H9 (cell line): Measurements from ENCODE around the gene KCNAB1. TPM values are rescaled to one million over a fixed set of nuclear protein-coding genes. Genes with fewer than 3 reads are reported as not detected.

ENCODE experiments used
- DNase-seq: peaks from one replicate; pipeline ENCODE4 v3.0.0-alpha.2; 2017
- H2AFZ ChIP-seq: one replicate; pipeline ENCODE4 v1.6.1; 2013; ENCODE audit warnings: mild to moderate bottlenecking, low read length, control low read depth, moderate library complexity
- H2AK5ac ChIP-seq: 2 replicates; pipeline ENCODE4 v1.6.1; 2013; ENCODE audit warnings: low read length, control low read depth, mixed read lengths; ENCODE audit not compliant: insufficient read length
- H2BK120ac ChIP-seq: one replicate; pipeline ENCODE4 v1.6.1; 2013; ENCODE audit warnings: low read depth, mild to moderate bottlenecking, low read length, control low read depth, inconsistent platforms; ENCODE audit not compliant: poor library complexity, severe bottlenecking
- H2BK12ac ChIP-seq: 2 replicates; pipeline ENCODE4 v1.6.1; 2013; ENCODE audit warnings: low read length, control low read depth, mixed read lengths, low read depth; ENCODE audit not compliant: insufficient read length
- H2BK15ac ChIP-seq: 2 replicates; pipeline ENCODE4 v1.6.1; 2013; ENCODE audit warnings: low read depth, low read length, control low read depth
- H2BK20ac ChIP-seq: one replicate; pipeline ENCODE4 v1.6.1; 2013; ENCODE audit warnings: low read depth, mild to moderate bottlenecking, low read length, control low read depth, inconsistent platforms; ENCODE audit not compliant: poor library complexity, severe bottlenecking
- H2BK5ac ChIP-seq: 2 replicates; pipeline ENCODE4 v1.6.1; 2013; ENCODE audit warnings: low read length, control low read depth, mixed read lengths; ENCODE audit not compliant: insufficient read length
- H3K14ac ChIP-seq: 2 replicates; pipeline ENCODE4 v1.6.1; 2013; ENCODE audit warnings: low read length, control low read depth; ENCODE audit not compliant: insufficient read depth
- H3K18ac ChIP-seq: 2 replicates; pipeline ENCODE4 v1.6.1; 2013; ENCODE audit warnings: low read depth, mild to moderate bottlenecking, mixed read lengths, low read length, control low read depth; ENCODE audit not compliant: insufficient read length
- H3K23ac ChIP-seq: 2 replicates; pipeline ENCODE4 v1.6.1; 2013; ENCODE audit warnings: low read length, control low read depth, mixed read lengths, low read depth; ENCODE audit not compliant: insufficient read length
- H3K23me2 ChIP-seq: 2 replicates; pipeline ENCODE4 v1.6.1; 2013; ENCODE audit warnings: low read depth, mild to moderate bottlenecking, mixed read lengths, low read length, control low read depth; ENCODE audit not compliant: insufficient read length, poor library complexity, severe bottlenecking
- H3K27ac ChIP-seq: 2 replicates; pipeline ENCODE4 v1.5.1; 2013; ENCODE audit warnings: low read length, control low read depth, mixed read lengths, low read depth; ENCODE audit not compliant: insufficient read length
- H3K27me3 ChIP-seq: 2 replicates; pipeline ENCODE4 v1.6.1; 2013; ENCODE audit warnings: low read length, control low read depth, inconsistent platforms; ENCODE audit not compliant: insufficient read depth
- H3K4ac ChIP-seq: 2 replicates; pipeline ENCODE4 v1.6.1; 2013; ENCODE audit warnings: low read depth, mild to moderate bottlenecking, control low read depth, inconsistent platforms, low read length, moderate library complexity
- H3K4me1 ChIP-seq: 2 replicates; pipeline ENCODE4 v1.6.1; 2013; ENCODE audit warnings: low read length, control low read depth, inconsistent platforms; ENCODE audit not compliant: insufficient read depth
- H3K4me2 ChIP-seq: 2 replicates; pipeline ENCODE4 v1.6.1; 2013; ENCODE audit warnings: low read length, control low read depth, mixed read lengths; ENCODE audit not compliant: insufficient read length, insufficient read depth
- H3K56ac ChIP-seq: 2 replicates; pipeline ENCODE4 v1.6.1; 2013; ENCODE audit warnings: low read depth, mild to moderate bottlenecking, mixed read lengths, low read length, control low read depth; ENCODE audit not compliant: insufficient read length
- H3K79me1 ChIP-seq: 2 replicates; pipeline ENCODE4 v1.6.1; 2013; ENCODE audit warnings: low read depth, mild to moderate bottlenecking, moderate library complexity, low read length, control low read depth, inconsistent platforms; ENCODE audit not compliant: insufficient read depth, poor library complexity, severe bottlenecking
- H3K79me2 ChIP-seq: 2 replicates; pipeline ENCODE4 v1.6.1; 2013; ENCODE audit warnings: low read length, control low read depth, inconsistent platforms; ENCODE audit not compliant: insufficient read depth
- H3K9ac ChIP-seq: 2 replicates; pipeline ENCODE4 v1.6.1; 2013; ENCODE audit warnings: low read length, control low read depth, mixed read lengths; ENCODE audit not compliant: insufficient read length; ENCODE audit errors: extremely low read depth
- H3K9me3 ChIP-seq: one replicate; pipeline ENCODE4 v1.6.1; 2013; ENCODE audit warnings: low read depth, low read length, inconsistent platforms; ENCODE audit not compliant: control insufficient read depth
- H3T11ph ChIP-seq: one replicate; pipeline ENCODE4 v1.6.1; 2013; ENCODE audit warnings: mild to moderate bottlenecking, low read length, control low read depth, inconsistent platforms
- H4K20me1 ChIP-seq: one replicate; pipeline ENCODE4 v1.6.1; 2013; ENCODE audit not compliant: control insufficient read depth, insufficient read length, insufficient read depth
- H4K5ac ChIP-seq: 2 replicates; pipeline ENCODE4 v1.6.1; 2013; ENCODE audit warnings: low read depth, mild to moderate bottlenecking, mixed read lengths, low read length, control low read depth; ENCODE audit not compliant: insufficient read length
- H4K8ac ChIP-seq: replicated peaks from 2 replicates; pipeline ENCODE4 v1.6.1; 2013; ENCODE audit warnings: low read length, control low read depth, mixed read lengths, low read depth; ENCODE audit not compliant: insufficient read length
- H4K91ac ChIP-seq: 2 replicates; pipeline ENCODE4 v1.6.1; 2013; ENCODE audit warnings: low read depth, mild to moderate bottlenecking, moderate library complexity, mixed read lengths, low read length, control low read depth; ENCODE audit not compliant: insufficient read length
- H3K27ac Mint-ChIP-seq, 3 experiments: 2 replicates in 2 of 3; 3 replicates in 1 of 3; pipeline ENCODE4 v1.8.0; 2020 to 2021; ENCODE audit warnings: mixed read lengths in 3 of 3, mild to moderate bottlenecking in 1 of 3, moderate library complexity in 1 of 3
- H3K27me3 Mint-ChIP-seq: 2 replicates; pipeline ENCODE4 v1.8.0; 2021; ENCODE audit warnings: low read depth, mild to moderate bottlenecking, moderate library complexity, mixed read lengths
- H3K36me3 Mint-ChIP-seq, 3 experiments: 2 replicates in 2 of 3; 3 replicates in 1 of 3; pipeline ENCODE4 v1.8.0; 2020 to 2021; ENCODE audit warnings: low read depth in 3 of 3, mixed read lengths in 3 of 3; ENCODE audit not compliant: insufficient read depth in 1 of 3
- H3K4me1 Mint-ChIP-seq, 2 experiments: 2 replicates each; pipeline ENCODE4 v1.8.0; 2020; ENCODE audit warnings: mixed read lengths in 2 of 2
- H3K4me3 Mint-ChIP-seq, 2 experiments: 2 replicates in 1 of 2; 3 replicates in 1 of 2; pipeline ENCODE4 v1.8.0; 2020 to 2021; ENCODE audit warnings: mild to moderate bottlenecking in 2 of 2, mixed read lengths in 2 of 2, moderate library complexity in 1 of 2
- H3K9me3 Mint-ChIP-seq, 2 experiments: 2 replicates in 1 of 2; 3 replicates in 1 of 2; pipeline ENCODE4 v1.8.0; 2020; ENCODE audit warnings: mild to moderate bottlenecking in 2 of 2, mixed read lengths in 2 of 2, moderate library complexity in 1 of 2
- CTCF ChIP-seq: fragments of 200-600 bp; sonication (generic); conservative IDR thresholded peaks from 3 replicates; pipeline ENCODE4 v1.8.0; 2021; ENCODE audit warnings: antibody characterized with exemption, mild to moderate bottlenecking
- WGBS: extraction: QIAGEN DNeasy Blood & Tissue Kit; methylation state at CpG from one replicate; pipeline ENCODE4 v1.1.7; 2013; ENCODE audit warnings: missing lambda C conversion rate, low lambda C conversion rate, mixed read lengths; ENCODE audit not compliant: insufficient read length; ENCODE audit errors: extremely low coverage; 5-methylcytosine and 5-hydroxymethylcytosine counted together
- total RNA-seq: library from RNA; stranded (reverse); gene quantifications from 2 replicates; pipeline ENCODE4 v1.2.1, GENCODE V29; 2021

The KCNAB1 gene
- total RNA-seq, 1 experiment from 2014 or later = 3.7 TPM

GRCh38 chr3:156575641-156576040 lies 455.3 kb downstream of the KCNAB1 start:
- Mint-ChIP-seq H3K4me3 (no peak overlapping the region), H3K27me3 (no peaks in the 10 kb centered on the region; the same call in none of the 2 replicates), H3K4me1 (peaks cover 7 to 8% of the 10 kb centered on the region in 2 experiments), H3K9me3 (no peaks in the 10 kb centered on the region), H3K27ac (no peak overlapping the region), H3K36me3 (no peaks in the 10 kb centered on the region)
- H3K4ac ChIP-seq = no peak overlapping the region
- no peaks in the 10 kb centered on the region for H3K79me2 ChIP-seq
- H4K20me1 ChIP-seq = no peaks in the 10 kb centered on the region
- no peak overlapping the region for H3K14ac ChIP-seq
- no peaks in the 10 kb centered on the region for H3K79me1 ChIP-seq
- no peak overlapping the region for H2BK5ac ChIP-seq
- DNase-seq = no peak
- no peak overlapping the region for H3K4me2 ChIP-seq
- H3K56ac ChIP-seq = no peak overlapping the region
- H3K23me2 ChIP-seq = no peaks in the 10 kb centered on the region
- H2BK12ac ChIP-seq = no peak overlapping the region
- no peak overlapping the region for H4K91ac ChIP-seq
- no peak overlapping the region for H3T11ph ChIP-seq
- H2AK5ac ChIP-seq = no peak overlapping the region
- H3K9me3 ChIP-seq = no peaks in the 10 kb centered on the region
- no peak overlapping the region for H4K5ac ChIP-seq
- no peaks in the 10 kb centered on the region; the same call in 1 of the 2 replicates for H3K4me1 ChIP-seq
- no peak overlapping the region for H4K8ac ChIP-seq
- no peak overlapping the region for H3K27ac ChIP-seq
- H2BK120ac ChIP-seq = no peak overlapping the region
- no peak for TF ChIP-seq CTCF
- H3K23ac ChIP-seq = no peak overlapping the region
- no peak overlapping the region for H3K18ac ChIP-seq
- H3K27me3 ChIP-seq = no peaks in the 10 kb centered on the region
- no peak overlapping the region for H2AFZ ChIP-seq
- H2BK20ac ChIP-seq = no peak overlapping the region
- WGBS = no CpG with 5 or more reads among the region's 3 CpGs
- H3K9ac ChIP-seq = no peak overlapping the region
- H2BK15ac ChIP-seq = no peak overlapping the region
